Esophagus muscularis mucosa (tissue), 4 donors: Measurements from ENCODE around the gene ARHGAP12. TPM values are rescaled to one million over a fixed set of nuclear protein-coding genes. Genes with fewer than 3 reads are reported as not detected.

Experiments used
- DNase-seq: peaks from one replicate; pipeline ENCODE4 v3.0.0-alpha.2; 2017; ENCODE audit errors: extremely low spot score
- H3K27ac ChIP-seq, 4 donors: fragments of 200-600 bp; sonication (generic); replicated peaks in 1 of 4; 1 replicate in 3 of 4; 2 replicates in 1 of 4; pipeline ENCODE4 v1.5.1; 2016 to 2019; ENCODE audit warnings: mild to moderate bottlenecking in 1 of 4
- H3K27me3 ChIP-seq, 4 donors: fragments of 200-600 bp; sonication (generic); one replicate each; pipeline versions ENCODE4 v1.5.1 to v1.6.0; 2016 to 2019
- H3K36me3 ChIP-seq, 4 donors: fragments of 200-600 bp; sonication (generic); one replicate each; pipeline ENCODE4 v1.5.1; 2016 to 2019
- H3K4me1 ChIP-seq, 4 donors: fragments of 200-600 bp; sonication (generic); one replicate each; pipeline ENCODE4 v1.5.1; 2016 to 2019
- H3K4me3 ChIP-seq, 4 donors: fragments of 200-600 bp; sonication (generic); 1 replicate in 2 of 4; 2 replicates in 2 of 4; pipeline ENCODE4 v1.5.1; 2016 to 2019; ENCODE audit warnings: mild to moderate bottlenecking in 4 of 4, moderate library complexity in 1 of 4
- H3K9me3 ChIP-seq, 4 donors: fragments of 200-600 bp; sonication (generic); 1 replicate in 3 of 4; 2 replicates in 1 of 4; pipeline ENCODE4 v1.5.1; 2016 to 2019
- CTCF ChIP-seq, 3 experiments: fragments of 200-600 bp in 2 of 3; fragments of 450-650 bp in 1 of 3; sonication (generic) in 2 of 3; IDR thresholded peaks; one replicate each; pipeline ENCODE4 v1.5.1; 2017 to 2019; ENCODE audit warnings: antibody characterized with exemption in 3 of 3, mild to moderate bottlenecking in 2 of 3, moderate library complexity in 1 of 3
- EP300 ChIP-seq: sonication (generic); formaldehyde crosslinking; IDR thresholded peaks from one replicate; pipeline ENCODE4 v1.6.1; 2017; ENCODE audit warnings: antibody characterized with exemption
- POLR2A ChIP-seq: fragments of 450-650 bp; IDR thresholded peaks from one replicate; pipeline ENCODE4 v1.6.1; 2017; ENCODE audit warnings: antibody characterized with exemption, moderate library complexity, mild to moderate bottlenecking, low read depth
- POLR2AphosphoS5 ChIP-seq, 2 donors: sonication (generic); formaldehyde crosslinking; IDR thresholded peaks; one replicate each; pipeline ENCODE4 v1.6.1; 2017; ENCODE audit warnings: antibody characterized with exemption in 2 of 2
- WGBS: methylation state at CpG from one replicate; pipeline ENCODE4 v1.1.5; 2018; 5-methylcytosine and 5-hydroxymethylcytosine counted together
- intact Hi-C: fragments of 100-400 bp; cut with DNase I; formaldehyde crosslinking; loops from one replicate; pipeline ENCODE4 v1.15.1; 2023
- total RNA-seq, 4 donors: library from RNA; depleted of rRNA; stranded (reverse); fragments of >200 nt; gene quantifications; one replicate each; pipeline versions ENCODE4 v1.1.0 to v1.2.1, GENCODE V29; 2016

The ARHGAP12 gene
- total RNA-seq, 4 donors from 2014 or later = 25.6 to 48.2 (median 35.8) TPM

- Histone ChIP-seq H3K27me3 (no peaks in the 10 kb centered on the region), H3K36me3 (no peaks in the 10 kb centered on the region), H3K4me1 (peaks cover under 1 to 12% (median 5%) of the 10 kb centered on the region in 4 donors), H3K4me3 (no peak overlapping the region), H3K9me3 (no peaks in the 10 kb centered on the region), H3K27ac (no peak overlapping the region)
- intact Hi-C loops = no loop called here
- no peak for DNase-seq
- TF ChIP-seq POLR2A (no peak), POLR2AphosphoS5 (IDR thresholded peaks at IDR 0.05) (no peak), EP300 (no peak)
- 87% methylated on average over 7 of the region's 7 CpGs for WGBS
Observed at GRCh38 chr10:31871266-31872065, 57.2 kb downstream of the ARHGAP12 start.

GRCh38 chr10:31867646-31868045 lies 61.0 kb downstream of the ARHGAP12 start:
- H3K4me3 ChIP-seq = no peak overlapping the region
- no peaks in the 10 kb centered on the region for H3K27me3 ChIP-seq
- H3K4me1 ChIP-seq = peaks cover 15 to 39% (median 27%) of the 10 kb centered on the region in 4 donors
- 89% methylated on average over 3 of the region's 3 CpGs for WGBS
- no peak overlapping the region for H3K27ac ChIP-seq
- DNase-seq = no peak
- H3K9me3 ChIP-seq = no peaks in the 10 kb centered on the region
- TF ChIP-seq POLR2A = no peak
- TF ChIP-seq CTCF (IDR thresholded peaks at IDR 0.05) = no peak
- TF ChIP-seq EP300 = no peak
- no peak for TF ChIP-seq POLR2AphosphoS5 (IDR thresholded peaks at IDR 0.05)
- no peaks in the 10 kb centered on the region for H3K36me3 ChIP-seq
- intact Hi-C loops = no loop called here

DNA sequence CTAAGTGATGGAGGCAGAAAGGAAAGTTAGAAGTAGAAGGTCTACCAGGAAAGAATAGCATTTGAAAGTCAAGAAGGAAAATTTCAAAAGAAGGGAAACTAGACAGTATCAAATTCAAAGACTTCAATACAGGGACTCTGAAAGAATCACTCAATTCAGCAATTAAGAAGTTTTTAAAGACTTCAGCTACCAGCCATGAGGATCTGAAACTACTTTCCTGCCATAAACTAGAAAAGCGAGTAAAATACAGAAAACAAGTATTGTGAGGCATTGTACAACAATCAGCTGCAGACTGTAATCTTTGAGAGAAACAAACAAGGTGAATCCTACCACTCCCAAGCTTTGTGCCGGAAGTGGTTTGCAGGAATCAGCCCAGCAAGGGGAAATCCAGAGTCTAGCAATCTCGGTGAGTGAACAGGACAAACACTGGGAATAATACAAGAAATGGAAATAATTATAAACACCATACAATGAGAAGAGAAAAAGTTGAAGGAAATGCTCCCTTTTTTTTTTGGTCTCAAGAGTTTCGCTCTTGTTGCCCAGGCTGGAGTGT lies 62.4 kb downstream of the ARHGAP12 start:
- H3K9me3 ChIP-seq = no peaks in the 10 kb centered on the region
- no peaks in the 10 kb centered on the region for H3K27me3 ChIP-seq
- H3K4me3 ChIP-seq = no peak overlapping the region
- no peak for DNase-seq
- intact Hi-C loops = no loop called here
- WGBS = 81% methylated on average over 4 of the region's 4 CpGs
- no peak overlapping the region for H3K27ac ChIP-seq
- peaks cover 0 to 2% (median under 1%) of the 10 kb centered on the region in 4 donors for H3K36me3 ChIP-seq
- peaks cover 21 to 34% (median 32%) of the 10 kb centered on the region in 4 donors for H3K4me1 ChIP-seq
- no peak for TF ChIP-seq CTCF (IDR thresholded peaks at IDR 0.05)
- no peak for TF ChIP-seq POLR2A
- TF ChIP-seq POLR2AphosphoS5 (IDR thresholded peaks at IDR 0.05) = no peak
- TF ChIP-seq EP300 = no peak

- Histone ChIP-seq H3K4me3 (peak overlapping the region in 2 of 4 donors; percentile 23 to 25), H3K4me1 (peaks cover 21 to 34% (median 32%) of the 10 kb centered on the region in 4 donors), H3K27ac (peak overlapping the region in 3 of 4 donors; percentile 4 to 46 (median 18)), H3K36me3 (peaks cover 0 to 14% (median 8%) of the 10 kb centered on the region in 4 donors), H3K27me3 (no peaks in the 10 kb centered on the region), H3K9me3 (no peaks in the 10 kb centered on the region)
- 55% methylated on average over 5 of the region's 5 CpGs for WGBS
- intact Hi-C loops = loop anchor here (5.0 kb wide), 1 partner anchor 347 kb away; no protein-coding TSS in a partner anchor
- DNase-seq = no peak
- TF ChIP-seq EP300 = no peak
Observed at GRCh38 chr10:31864834-31865518, 63.7 kb downstream of the ARHGAP12 start.

DNA sequence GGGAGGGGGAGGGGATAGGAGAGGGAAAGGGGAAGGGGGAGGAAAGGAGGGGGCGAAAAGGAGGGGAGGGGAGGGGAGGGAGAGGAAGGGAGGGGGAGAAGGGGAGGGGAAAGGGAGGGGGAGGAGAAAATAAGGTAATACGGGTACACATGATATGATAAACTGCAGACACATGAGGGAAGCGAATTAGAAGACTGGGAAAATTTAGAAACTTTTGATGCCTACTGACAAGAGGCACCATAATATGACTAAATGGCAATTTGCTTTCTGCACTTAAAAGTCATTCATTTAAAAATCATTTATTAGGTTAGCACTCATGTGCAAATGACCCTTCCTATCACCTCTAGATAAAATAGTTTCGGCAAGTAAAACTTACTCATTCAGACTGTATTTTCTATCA lies 73.6 kb downstream of the ARHGAP12 start:
- Histone ChIP-seq H3K4me1 (no peaks in the 10 kb centered on the region), H3K27ac (no peak overlapping the region), H3K9me3 (peaks cover 0 to 4% (median 0%) of the 10 kb centered on the region in 4 donors), H3K4me3 (no peak overlapping the region), H3K36me3 (peaks cover 0 to 23% (median 13%) of the 10 kb centered on the region in 4 donors), H3K27me3 (no peaks in the 10 kb centered on the region)
- WGBS = 93% methylated on average over 4 of the region's 4 CpGs
- TF ChIP-seq CTCF (IDR thresholded peaks at IDR 0.05) (no peak), POLR2AphosphoS5 (IDR thresholded peaks at IDR 0.05) (no peak), EP300 (no peak), POLR2A (no peak)
- intact Hi-C loops = no loop called here
- no peak for DNase-seq
